Retinal pigment epithelial cell (primary cell): ENCODE data around the gene CPA3.

Source experiments
- DNase-seq: peaks from one replicate; pipeline ENCODE4 v3.0.0-alpha.2; 2010; ENCODE audit warnings: low read depth
- H3K4me3 ChIP-seq: 2 replicates; pipeline ENCODE4 v1.5.1; 2011; ENCODE audit warnings: mild to moderate bottlenecking, low read length, control low read depth, moderate library complexity
- TF ChIP-seq, protein P1 (sequence below): conservative IDR thresholded peaks from 2 replicates; pipeline ENCODE4 v1.5.1; 2011; ENCODE audit warnings: low read depth, low read length, control low read depth, inconsistent platforms

The CPA3 gene

DNA sequence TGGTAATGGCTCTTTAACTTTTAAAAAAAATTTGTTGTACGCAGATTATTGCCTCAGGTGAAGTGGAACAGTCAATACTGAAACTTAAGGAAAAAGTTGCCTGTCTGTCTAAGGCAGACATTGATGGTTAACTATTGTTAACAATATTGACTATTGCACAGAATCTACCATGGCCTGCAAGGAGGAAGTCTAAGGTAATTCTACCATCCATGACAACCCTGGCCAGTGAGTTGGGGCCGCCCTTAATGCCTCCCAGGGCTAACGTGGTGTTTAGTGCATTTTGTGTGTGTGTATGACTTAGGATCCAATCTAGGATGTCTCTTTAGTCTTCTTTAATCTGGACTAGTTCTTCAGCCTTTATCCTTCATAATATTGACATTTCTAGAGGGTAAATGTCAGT is 39.6 kb upstream of the CPA3 start:
- H3K4me3 ChIP-seq: no peak overlapping the region
- no peak for DNase-seq
- TF ChIP-seq, protein P1, sequence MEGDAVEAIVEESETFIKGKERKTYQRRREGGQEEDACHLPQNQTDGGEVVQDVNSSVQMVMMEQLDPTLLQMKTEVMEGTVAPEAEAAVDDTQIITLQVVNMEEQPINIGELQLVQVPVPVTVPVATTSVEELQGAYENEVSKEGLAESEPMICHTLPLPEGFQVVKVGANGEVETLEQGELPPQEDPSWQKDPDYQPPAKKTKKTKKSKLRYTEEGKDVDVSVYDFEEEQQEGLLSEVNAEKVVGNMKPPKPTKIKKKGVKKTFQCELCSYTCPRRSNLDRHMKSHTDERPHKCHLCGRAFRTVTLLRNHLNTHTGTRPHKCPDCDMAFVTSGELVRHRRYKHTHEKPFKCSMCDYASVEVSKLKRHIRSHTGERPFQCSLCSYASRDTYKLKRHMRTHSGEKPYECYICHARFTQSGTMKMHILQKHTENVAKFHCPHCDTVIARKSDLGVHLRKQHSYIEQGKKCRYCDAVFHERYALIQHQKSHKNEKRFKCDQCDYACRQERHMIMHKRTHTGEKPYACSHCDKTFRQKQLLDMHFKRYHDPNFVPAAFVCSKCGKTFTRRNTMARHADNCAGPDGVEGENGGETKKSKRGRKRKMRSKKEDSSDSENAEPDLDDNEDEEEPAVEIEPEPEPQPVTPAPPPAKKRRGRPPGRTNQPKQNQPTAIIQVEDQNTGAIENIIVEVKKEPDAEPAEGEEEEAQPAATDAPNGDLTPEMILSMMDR: no peak

GRCh38 chr3:148827585-148827984 is 37.5 kb upstream of the CPA3 start, which contains the start of gene CPB1:
CPB1 (plus strand) TSS chr3:148827811; CDS start chr3:148827824, 13 bp downstream.
- H3K4me3 ChIP-seq: no peak within 1 kb of the TSS
- no peak for DNase-seq
- TF ChIP-seq, protein P1: no peak

DNA sequence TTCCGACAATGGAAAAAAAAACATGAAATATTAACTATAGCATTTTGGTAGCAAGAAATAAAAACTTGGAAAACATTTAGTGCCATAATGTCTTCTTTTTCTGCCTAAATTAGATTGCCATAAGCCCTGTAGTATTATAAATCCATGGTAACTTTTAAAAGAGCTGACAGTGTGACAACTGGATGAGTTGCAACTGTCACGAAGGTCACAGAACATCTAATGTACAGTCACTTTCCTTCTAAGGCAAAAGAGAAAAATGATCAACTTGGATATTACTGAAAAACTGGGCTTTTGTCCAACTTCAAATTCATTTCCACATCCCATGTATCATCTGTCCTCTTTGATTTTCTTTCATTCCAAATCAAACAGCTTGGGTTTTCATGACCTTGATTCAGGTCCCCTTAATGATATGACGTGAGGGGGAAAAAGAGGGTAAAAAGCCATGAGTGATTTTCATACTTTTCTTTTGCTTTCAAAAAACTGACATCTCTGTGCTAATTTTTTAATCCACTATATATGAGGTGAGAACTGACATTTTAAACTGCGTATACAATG is 36.9 kb upstream of the CPA3 start:
- TF ChIP-seq, protein P1: no peak
- no peak for DNase-seq
- H3K4me3 ChIP-seq: no peak overlapping the region

DNA sequence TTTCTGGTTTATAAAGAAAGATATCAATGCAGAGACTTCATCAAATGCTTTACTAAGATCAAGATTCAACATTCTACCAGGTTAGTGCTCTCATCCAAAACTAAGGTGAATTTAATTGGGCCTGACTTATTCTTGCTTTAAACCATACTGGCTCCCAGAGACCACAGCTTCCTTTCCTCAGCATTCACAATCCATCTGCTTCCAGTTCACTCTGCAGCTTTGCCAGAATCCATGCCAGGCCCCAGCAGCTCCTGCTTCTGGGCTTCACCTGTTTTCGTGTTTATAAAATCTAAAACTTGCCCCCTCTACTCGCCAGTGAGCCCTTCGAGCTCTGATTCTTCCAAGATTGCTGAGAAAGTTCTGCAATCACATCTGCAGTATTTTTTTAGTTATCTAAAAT is 35.2 kb upstream of the CPA3 start:
- TF ChIP-seq, protein P1: no peak
- no peak overlapping the region for H3K4me3 ChIP-seq
- no peak for DNase-seq

DNA sequence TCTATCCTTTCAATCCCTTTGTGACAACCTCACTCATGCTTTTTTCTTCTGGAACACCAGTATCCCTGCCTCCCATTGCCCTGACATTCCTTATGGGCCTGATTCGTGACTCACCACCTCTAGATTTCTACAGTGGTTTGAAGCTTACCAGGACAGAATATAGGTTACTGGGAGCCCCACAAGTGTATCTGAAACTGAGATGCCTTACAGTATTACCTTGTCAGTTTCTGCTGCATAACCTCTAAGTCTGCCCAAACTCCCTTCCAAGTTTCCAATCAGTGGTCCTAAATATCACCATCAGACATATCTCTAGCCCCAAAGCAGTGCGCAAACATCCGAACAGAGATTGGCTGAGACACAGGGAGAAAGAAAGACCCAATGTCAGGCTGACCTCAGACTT is 31.9 kb upstream of the CPA3 start:
- TF ChIP-seq, protein P1: no peak
- H3K4me3 ChIP-seq: no peak overlapping the region
- DNase-seq: no peak

GRCh38 chr3:148839805-148840204 is 25.3 kb upstream of the CPA3 start:
- DNase-seq: no peak
- H3K4me3 ChIP-seq: no peak overlapping the region

DNA sequence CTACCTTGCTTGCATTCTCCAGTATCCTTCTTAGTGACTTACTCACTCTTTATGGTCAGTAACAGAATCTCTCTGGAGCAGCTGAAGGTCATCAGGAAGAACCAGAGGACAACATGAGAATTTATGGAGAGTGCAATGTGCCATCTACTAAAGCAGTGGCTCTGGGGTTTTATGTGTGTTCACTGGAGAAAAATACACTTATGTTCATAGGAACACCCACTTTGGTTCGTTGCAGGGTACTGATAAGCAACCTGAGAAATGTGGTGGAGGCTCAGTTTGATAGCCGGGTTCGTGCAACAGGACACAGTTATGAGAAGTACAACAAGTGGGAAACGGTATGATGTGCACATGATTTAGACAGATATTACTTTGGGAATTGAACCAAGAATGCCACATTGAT is 24.6 kb upstream of the CPA3 start:
- TF ChIP-seq, protein P1: no peak
- no peak overlapping the region for H3K4me3 ChIP-seq
- DNase-seq: no peak

More at GRCh38 chr3:148839805-148840204, 25.3 kb upstream of the CPA3 start:
- TF ChIP-seq, protein P1: no peak
